Measurements from ENCODE around the gene RLN3. TPM values are rescaled to one million over a fixed set of nuclear protein-coding genes. Genes with fewer than 3 reads are reported as not detected.

RLN3 gene
- total and polyA plus RNA-seq, 2 experiments from 2014 or later, result not detected

- no peak overlapping the region for H3K27ac ChIP-seq
- peaks cover 8% of the 10 kb centered on the region for H3K9me3 ChIP-seq (ENCODE audit: low read depth)
- in situ Hi-C loops (cut with MboI), result no loop called here
- peaks cover 41% of the 10 kb centered on the region for H3K79me2 ChIP-seq (ENCODE audit: insufficient read depth)
- H4K20me1 ChIP-seq (ENCODE audit: insufficient read depth), result no peaks in the 10 kb centered on the region
- no peaks in the 10 kb centered on the region for H3K27me3 ChIP-seq (replicated peaks; ENCODE audit: insufficient read depth)
- H3F3A ChIP-seq (ENCODE audit: insufficient read depth), result peaks cover 21% of the 10 kb centered on the region
- H3K36me3 ChIP-seq (ENCODE audit: low read depth), result 0 out of 2 replicates have a peak, but pooled peaks cover 6% of the 10 kb centered on the region
- H3K4me2 ChIP-seq (ENCODE audit: unreplicated experiment), result no peak overlapping the region
- H3K9ac ChIP-seq, result no peak overlapping the region
- no peaks in the 10 kb centered on the region for H3K9me2 ChIP-seq (ENCODE audit: insufficient read depth)
- H3K4me1 ChIP-seq (ENCODE audit: insufficient read depth), result peaks cover 15% of the 10 kb centered on the region; the same call in 1 of the 2 replicates
- H3K4me3 ChIP-seq, result no peak overlapping the region
- TF ChIP-seq EZH2 (IDR thresholded peaks at IDR 0.05; ENCODE audit: insufficient read depth, poor library complexity, severe bottlenecking), result no peak
- no peak for TF ChIP-seq EZH2phosphoT487 (IDR thresholded peaks at IDR 0.05; ENCODE audit: insufficient read depth, low read depth)
- DNase-seq, result no peak
- H2AFZ ChIP-seq, result no peak overlapping the region
- 89 to 91% methylated on average over 13 of the region's 13 CpGs for WGBS, 2 experiments (ENCODE audit: low coverage in 1 of 2, low lambda C conversion rate in 2 of 2, missing lambda C conversion rate in 2 of 2)
Observed at GRCh38 chr19:14000691-14001375, 27.1 kb upstream of the RLN3 start.

DNA sequence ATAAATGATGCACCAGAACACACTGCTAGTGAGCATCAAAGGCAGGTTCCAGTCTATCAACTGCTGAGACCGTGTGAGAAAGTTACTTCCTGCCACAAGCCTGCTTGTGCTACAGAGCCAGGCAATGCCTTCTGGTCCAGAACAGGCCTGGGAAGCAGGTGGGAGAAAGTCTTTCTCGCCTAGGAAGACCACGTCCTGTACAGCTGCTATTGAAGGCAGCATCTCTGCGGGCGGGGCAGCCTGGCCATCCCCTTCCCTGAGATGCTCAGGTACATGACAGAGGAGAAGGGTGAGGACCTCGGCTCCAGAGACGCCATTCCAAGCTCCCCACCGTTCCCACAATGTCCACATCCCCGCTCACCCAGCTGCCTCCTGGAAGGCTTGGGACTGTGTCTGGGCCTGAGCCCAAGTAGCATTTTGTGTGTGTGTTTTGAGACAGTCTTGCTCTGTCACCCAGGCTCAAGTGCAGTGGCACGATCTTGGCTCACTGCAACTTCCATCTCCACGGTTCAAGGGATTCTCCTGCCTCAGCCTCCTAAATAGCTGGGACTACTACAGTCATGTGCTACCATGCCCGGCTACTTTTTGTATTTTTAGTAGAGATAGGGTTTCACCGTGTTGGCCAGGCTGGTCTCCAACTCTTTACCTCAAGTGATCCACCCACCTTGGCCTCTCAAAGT is 25.2 kb upstream of the RLN3 start:
- Histone ChIP-seq H2AFZ (peak overlapping the region; percentile 46), H3K9me3 (ENCODE audit: low read depth) (peaks cover 8% of the 10 kb centered on the region), H3K4me2 (ENCODE audit: unreplicated experiment) (peak overlapping the region; percentile 57), H3K27ac (peak overlapping the region; percentile 97), H3K79me2 (ENCODE audit: insufficient read depth) (peaks cover 41% of the 10 kb centered on the region), H3K4me1 (ENCODE audit: insufficient read depth) (peaks cover 15% of the 10 kb centered on the region; the same call in 1 of the 2 replicates), H3K9ac (peak overlapping the region; percentile 32), H3K27me3 (replicated peaks; ENCODE audit: insufficient read depth) (no peaks in the 10 kb centered on the region), H4K20me1 (ENCODE audit: insufficient read depth) (no peaks in the 10 kb centered on the region), H3K9me2 (ENCODE audit: insufficient read depth) (no peaks in the 10 kb centered on the region), H3K36me3 (ENCODE audit: low read depth) (0 out of 2 replicates have a peak, but pooled peaks cover 6% of the 10 kb centered on the region), H3F3A (ENCODE audit: insufficient read depth) (peaks cover 21% of the 10 kb centered on the region), H3K4me3 (no peak overlapping the region)
- 51 to 52% methylated on average over 13 of the region's 13 CpGs for WGBS, 2 experiments (ENCODE audit: low coverage in 1 of 2, low lambda C conversion rate in 2 of 2, missing lambda C conversion rate in 2 of 2)
- no peak for TF ChIP-seq EZH2phosphoT487 (IDR thresholded peaks at IDR 0.05; ENCODE audit: insufficient read depth, low read depth)
- TF ChIP-seq EZH2 (IDR thresholded peaks at IDR 0.05; ENCODE audit: insufficient read depth, poor library complexity, severe bottlenecking), result no peak
- in situ Hi-C loops (cut with MboI), result no loop called here
- no peak for DNase-seq

DNA sequence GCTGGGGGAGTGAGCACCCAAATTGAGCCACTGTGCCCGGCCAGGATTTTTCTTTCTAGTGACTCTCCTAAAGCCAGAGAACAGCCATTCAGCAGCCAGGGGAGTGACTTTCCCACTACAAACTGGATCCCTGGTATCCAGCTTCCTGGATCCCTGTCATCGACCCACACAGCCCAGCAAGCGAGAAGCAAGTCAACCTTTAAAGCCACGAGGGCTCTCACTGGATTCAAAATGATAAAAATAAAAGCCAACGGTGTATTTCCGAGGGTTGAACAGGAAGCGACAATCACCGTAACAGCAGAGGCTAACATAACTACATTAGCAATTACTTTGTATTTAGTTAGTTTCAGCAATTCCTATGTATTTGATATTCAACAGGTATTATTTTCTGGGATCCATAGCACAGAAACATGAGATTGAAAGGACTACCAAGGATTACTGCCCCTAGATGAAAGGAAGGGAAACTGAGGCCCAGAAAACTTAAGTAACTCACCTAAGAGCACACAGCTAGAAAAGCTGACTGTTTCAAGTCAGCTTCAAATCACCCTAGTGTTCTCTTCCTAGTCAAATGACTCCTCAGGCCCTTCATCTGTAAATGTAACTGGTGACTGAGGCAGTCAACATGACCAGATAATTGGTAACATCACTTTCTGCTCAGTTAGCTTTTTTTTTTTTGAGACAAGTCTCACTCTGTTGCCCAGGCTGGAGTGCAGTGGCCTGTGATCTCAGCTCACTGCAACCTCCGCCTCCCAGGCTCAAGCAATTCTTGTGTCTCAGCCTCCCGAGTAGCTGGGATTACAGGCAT is 24.5 kb upstream of the RLN3 start:
- Histone ChIP-seq H4K20me1 (ENCODE audit: insufficient read depth) (no peaks in the 10 kb centered on the region), H3K36me3 (ENCODE audit: low read depth) (0 out of 2 replicates have a peak, but pooled peaks cover 6% of the 10 kb centered on the region), H3K27ac (peak overlapping the region; percentile 97), H3K79me2 (ENCODE audit: insufficient read depth) (peaks cover 40% of the 10 kb centered on the region), H3K9me3 (ENCODE audit: low read depth) (peaks cover 8% of the 10 kb centered on the region), H3K9ac (peak overlapping the region; percentile 32), H2AFZ (peak overlapping the region; percentile 46), H3K9me2 (ENCODE audit: insufficient read depth) (no peaks in the 10 kb centered on the region), H3F3A (ENCODE audit: insufficient read depth) (peaks cover 21% of the 10 kb centered on the region), H3K27me3 (replicated peaks; ENCODE audit: insufficient read depth) (no peaks in the 10 kb centered on the region), H3K4me2 (ENCODE audit: unreplicated experiment) (peak overlapping the region; percentile 57), H3K4me1 (ENCODE audit: insufficient read depth) (peaks cover 15% of the 10 kb centered on the region; the same call in 1 of the 2 replicates), H3K4me3 (no peak overlapping the region)
- in situ Hi-C loops (cut with MboI), result no loop called here
- 36 to 47% methylated on average over 9 to 10 of the region's 10 CpGs for WGBS, 2 experiments (ENCODE audit: low coverage in 1 of 2, low lambda C conversion rate in 2 of 2, missing lambda C conversion rate in 2 of 2)
- peak; percentile 48 for DNase-seq
- TF ChIP-seq EZH2 (IDR thresholded peaks at IDR 0.05; ENCODE audit: insufficient read depth, poor library complexity, severe bottlenecking), result no peak
- TF ChIP-seq EZH2phosphoT487 (IDR thresholded peaks at IDR 0.05; ENCODE audit: insufficient read depth, low read depth), result no peak
